ENCODE results near the gene SH3PXD2A.

DNA sequence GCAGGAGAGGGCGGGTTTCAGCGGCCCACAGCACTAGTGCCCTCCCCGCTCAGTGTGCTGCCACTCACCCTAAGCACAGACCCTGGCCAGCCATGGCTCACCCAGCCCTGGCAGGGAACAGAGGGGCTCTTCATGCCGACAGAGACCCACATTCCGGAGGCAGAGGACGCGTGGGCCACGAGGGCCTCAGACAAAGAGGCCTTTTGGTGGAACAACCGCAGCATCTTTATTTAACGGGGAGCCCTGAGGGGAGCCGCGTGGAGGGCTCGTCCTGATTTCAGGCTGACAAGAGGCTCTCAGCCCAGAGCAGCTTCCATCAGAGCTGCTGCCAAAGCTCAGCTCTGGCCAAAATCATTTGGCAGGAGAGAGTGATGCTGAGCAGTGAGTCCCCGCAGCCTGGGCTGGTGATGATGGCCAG lies 127.8 kb downstream of the SH3PXD2A start:
- no peak for TF ChIP-seq POLR2A (IDR thresholded peaks at IDR 0.05)
- TF ChIP-seq, protein P1, sequence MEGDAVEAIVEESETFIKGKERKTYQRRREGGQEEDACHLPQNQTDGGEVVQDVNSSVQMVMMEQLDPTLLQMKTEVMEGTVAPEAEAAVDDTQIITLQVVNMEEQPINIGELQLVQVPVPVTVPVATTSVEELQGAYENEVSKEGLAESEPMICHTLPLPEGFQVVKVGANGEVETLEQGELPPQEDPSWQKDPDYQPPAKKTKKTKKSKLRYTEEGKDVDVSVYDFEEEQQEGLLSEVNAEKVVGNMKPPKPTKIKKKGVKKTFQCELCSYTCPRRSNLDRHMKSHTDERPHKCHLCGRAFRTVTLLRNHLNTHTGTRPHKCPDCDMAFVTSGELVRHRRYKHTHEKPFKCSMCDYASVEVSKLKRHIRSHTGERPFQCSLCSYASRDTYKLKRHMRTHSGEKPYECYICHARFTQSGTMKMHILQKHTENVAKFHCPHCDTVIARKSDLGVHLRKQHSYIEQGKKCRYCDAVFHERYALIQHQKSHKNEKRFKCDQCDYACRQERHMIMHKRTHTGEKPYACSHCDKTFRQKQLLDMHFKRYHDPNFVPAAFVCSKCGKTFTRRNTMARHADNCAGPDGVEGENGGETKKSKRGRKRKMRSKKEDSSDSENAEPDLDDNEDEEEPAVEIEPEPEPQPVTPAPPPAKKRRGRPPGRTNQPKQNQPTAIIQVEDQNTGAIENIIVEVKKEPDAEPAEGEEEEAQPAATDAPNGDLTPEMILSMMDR (IDR thresholded peaks at IDR 0.05): no peak

Measured in adrenal gland (tissue), 5 donors.